HepG2 (cell line): ENCODE measurements around the gene CNNM2. TPM values are rescaled to one million over a fixed set of nuclear protein-coding genes. Genes with fewer than 3 reads are reported as not detected.
A peak's percentile ranks its signal among the peaks of the same experiment; 100 is the strongest.

Experiments used
- ARNT ChIP-seq: fragments of 450-650 bp; IDR thresholded peaks from 2 replicates; pipeline ENCODE4 v1.6.1; 2017
- CREB3 ChIP-seq: sonication (generic); formaldehyde crosslinking; IDR thresholded peaks from 2 replicates; pipeline ENCODE4 v1.5.0; 2020; ENCODE audit warnings: missing genetic modification reagents
- FOXJ3 ChIP-seq: sonication (generic); formaldehyde crosslinking; IDR thresholded peaks from 2 replicates; pipeline ENCODE4 v1.4.0; 2020; ENCODE audit warnings: missing genetic modification reagents, mild to moderate bottlenecking, borderline replicate concordance
- HMGA1 ChIP-seq: sonication (generic); formaldehyde crosslinking; conservative IDR thresholded peaks from 2 replicates; pipeline ENCODE4 v1.4.0; 2020; ENCODE audit warnings: missing genetic modification reagents
- HMGXB4 ChIP-seq, 2 experiments: sonication (generic) in 1 of 2; formaldehyde crosslinking in 1 of 2; IDR thresholded peaks; 2 replicates each; pipeline versions ENCODE4 v1.4.0 to v1.6.1; 2018 to 2020; ENCODE audit warnings: missing genetic modification reagents in 2 of 2, borderline replicate concordance in 1 of 2, low read depth in 1 of 2, mild to moderate bottlenecking in 1 of 2, missing biosample characterization in 1 of 2
- IKZF5 ChIP-seq: IDR thresholded peaks from 2 replicates; pipeline ENCODE4 v1.6.1; 2018; ENCODE audit warnings: missing genetic modification reagents, mild to moderate bottlenecking, missing compliant biosample characterization
- MEF2D ChIP-seq: sonication (generic); formaldehyde crosslinking; IDR thresholded peaks from 2 replicates; pipeline ENCODE4 v1.5.1; 2020; ENCODE audit warnings: mild to moderate bottlenecking, missing genetic modification reagents
- MIER2 ChIP-seq: IDR thresholded peaks from 2 replicates; pipeline ENCODE4 v1.6.1; 2016; ENCODE audit warnings: missing biosample characterization, missing genetic modification reagents
- SCMH1 ChIP-seq: sonication (generic); formaldehyde crosslinking; IDR thresholded peaks from 2 replicates; pipeline ENCODE4 v1.9.0; 2021; ENCODE audit warnings: missing genetic modification reagents, mild to moderate bottlenecking, borderline replicate concordance
- SP5 ChIP-seq: IDR thresholded peaks from 2 replicates; pipeline ENCODE4 v1.6.1; 2016; ENCODE audit warnings: low read depth, borderline replicate concordance
- TAF15 ChIP-seq: fragments of 200-400 bp; formaldehyde crosslinking; IDR thresholded peaks from one replicate; pipeline ENCODE4 v1.6.1; 2018; ENCODE audit warnings: mild to moderate bottlenecking, low read depth, low read length; ENCODE audit not compliant: poor library complexity, severe bottlenecking
- ZBTB1 ChIP-seq: sonication (generic); formaldehyde crosslinking; IDR thresholded peaks from 2 replicates; pipeline ENCODE4 v1.4.0; 2020; ENCODE audit warnings: missing genetic modification reagents, borderline replicate concordance
- ZNF317 ChIP-seq: sonication (generic); formaldehyde crosslinking; IDR thresholded peaks from 2 replicates; pipeline ENCODE4 v1.5.0; 2020; ENCODE audit warnings: mild to moderate bottlenecking, missing genetic modification reagents
- ZSCAN9 ChIP-seq: IDR thresholded peaks from 2 replicates; pipeline ENCODE4 v1.6.1; 2016; ENCODE audit warnings: borderline replicate concordance
- polyA plus RNA-seq, 8 experiments: library from polyadenylated mRNA; depleted of rRNA in 3 of 8; stranded (reverse) in 7 of 8; unstranded in 1 of 8; fragments of >200 nt; fragmentation: Illumina TruSeq in 4 of 8; extraction: Trizol in 4 of 8; gene quantifications; 2 replicates each; pipeline versions ENCODE4 v1.2.1 to v1.2.3, GENCODE V29; 2011 to 2016; ENCODE audit warnings: low read depth in 4 of 8, missing spikeins in 1 of 8, mixed read lengths in 1 of 8; ENCODE audit not compliant: insufficient read depth in 1 of 8
- total RNA-seq, 5 experiments: library from RNA; depleted of rRNA; stranded (reverse); fragments of >200 nt; fragmentation: Illumina TruSeq; extraction: Trizol; gene quantifications; 2 replicates each; pipeline ENCODE4 v1.2.3, GENCODE V29; 2016; ENCODE audit warnings: low read depth in 1 of 5
- TF ChIP-seq, protein P1 (sequence below): sonication (generic); formaldehyde crosslinking; IDR thresholded peaks from 2 replicates; pipeline ENCODE4 v1.4.0; 2020; ENCODE audit warnings: missing genetic modification reagents
- TF ChIP-seq, protein P2 (sequence below): sonication (generic); formaldehyde crosslinking; conservative IDR thresholded peaks from 2 replicates; pipeline ENCODE4 v1.8.0; 2022; ENCODE audit warnings: mild to moderate bottlenecking, moderate library complexity, missing genetic modification reagents

CNNM2 gene
- total and polyA plus RNA-seq, 2 of the 13 experiments (the other 11 are each of a cell fraction or from before 2014, with no cell fraction given): 7.1 to 9.0 TPM

DNA sequence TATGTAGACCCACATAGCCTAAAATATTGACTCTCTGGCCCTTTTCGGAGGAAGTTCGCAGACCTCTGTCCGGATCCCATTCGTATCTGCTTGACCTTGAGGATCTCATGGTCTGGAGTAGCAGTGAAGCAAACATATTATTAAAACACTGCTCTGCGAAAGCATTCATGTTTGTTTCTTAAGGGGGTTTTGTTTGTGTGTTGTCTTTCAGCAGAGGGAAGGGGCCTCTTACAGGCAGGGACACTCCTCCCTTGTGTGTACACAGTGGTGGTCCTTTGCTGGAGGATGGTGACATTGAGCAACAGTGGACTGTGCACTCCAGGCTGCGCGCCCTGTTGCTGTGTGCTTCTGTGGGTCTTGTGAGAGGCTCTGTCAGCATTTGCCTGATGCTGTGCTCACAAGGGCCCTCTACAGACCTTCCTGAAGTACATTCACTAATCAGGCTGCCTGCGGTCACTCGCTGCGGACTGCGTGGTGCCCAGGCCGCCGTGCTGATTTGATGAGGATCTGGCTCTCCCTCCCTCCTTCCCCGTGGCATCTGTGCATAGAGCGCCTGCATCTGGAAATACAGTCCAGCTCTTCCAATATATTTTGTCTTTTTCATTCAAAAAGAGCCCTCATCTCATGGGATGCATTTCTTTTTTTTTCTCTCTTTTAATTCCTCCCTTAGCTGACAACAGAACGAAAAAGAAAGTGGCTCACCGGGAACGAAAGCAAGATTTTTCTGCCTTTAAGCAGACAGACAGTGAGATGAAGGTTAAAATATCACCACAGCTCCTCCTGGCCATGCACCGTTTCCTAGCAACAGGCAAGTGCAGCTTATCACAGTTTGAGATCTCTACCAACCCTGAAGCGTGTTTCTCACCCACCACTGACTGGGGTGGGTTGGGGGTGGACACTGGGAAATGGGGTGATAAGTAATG is 135.8 kb downstream of the CNNM2 start (continued):
- TF ChIP-seq, protein P1, sequence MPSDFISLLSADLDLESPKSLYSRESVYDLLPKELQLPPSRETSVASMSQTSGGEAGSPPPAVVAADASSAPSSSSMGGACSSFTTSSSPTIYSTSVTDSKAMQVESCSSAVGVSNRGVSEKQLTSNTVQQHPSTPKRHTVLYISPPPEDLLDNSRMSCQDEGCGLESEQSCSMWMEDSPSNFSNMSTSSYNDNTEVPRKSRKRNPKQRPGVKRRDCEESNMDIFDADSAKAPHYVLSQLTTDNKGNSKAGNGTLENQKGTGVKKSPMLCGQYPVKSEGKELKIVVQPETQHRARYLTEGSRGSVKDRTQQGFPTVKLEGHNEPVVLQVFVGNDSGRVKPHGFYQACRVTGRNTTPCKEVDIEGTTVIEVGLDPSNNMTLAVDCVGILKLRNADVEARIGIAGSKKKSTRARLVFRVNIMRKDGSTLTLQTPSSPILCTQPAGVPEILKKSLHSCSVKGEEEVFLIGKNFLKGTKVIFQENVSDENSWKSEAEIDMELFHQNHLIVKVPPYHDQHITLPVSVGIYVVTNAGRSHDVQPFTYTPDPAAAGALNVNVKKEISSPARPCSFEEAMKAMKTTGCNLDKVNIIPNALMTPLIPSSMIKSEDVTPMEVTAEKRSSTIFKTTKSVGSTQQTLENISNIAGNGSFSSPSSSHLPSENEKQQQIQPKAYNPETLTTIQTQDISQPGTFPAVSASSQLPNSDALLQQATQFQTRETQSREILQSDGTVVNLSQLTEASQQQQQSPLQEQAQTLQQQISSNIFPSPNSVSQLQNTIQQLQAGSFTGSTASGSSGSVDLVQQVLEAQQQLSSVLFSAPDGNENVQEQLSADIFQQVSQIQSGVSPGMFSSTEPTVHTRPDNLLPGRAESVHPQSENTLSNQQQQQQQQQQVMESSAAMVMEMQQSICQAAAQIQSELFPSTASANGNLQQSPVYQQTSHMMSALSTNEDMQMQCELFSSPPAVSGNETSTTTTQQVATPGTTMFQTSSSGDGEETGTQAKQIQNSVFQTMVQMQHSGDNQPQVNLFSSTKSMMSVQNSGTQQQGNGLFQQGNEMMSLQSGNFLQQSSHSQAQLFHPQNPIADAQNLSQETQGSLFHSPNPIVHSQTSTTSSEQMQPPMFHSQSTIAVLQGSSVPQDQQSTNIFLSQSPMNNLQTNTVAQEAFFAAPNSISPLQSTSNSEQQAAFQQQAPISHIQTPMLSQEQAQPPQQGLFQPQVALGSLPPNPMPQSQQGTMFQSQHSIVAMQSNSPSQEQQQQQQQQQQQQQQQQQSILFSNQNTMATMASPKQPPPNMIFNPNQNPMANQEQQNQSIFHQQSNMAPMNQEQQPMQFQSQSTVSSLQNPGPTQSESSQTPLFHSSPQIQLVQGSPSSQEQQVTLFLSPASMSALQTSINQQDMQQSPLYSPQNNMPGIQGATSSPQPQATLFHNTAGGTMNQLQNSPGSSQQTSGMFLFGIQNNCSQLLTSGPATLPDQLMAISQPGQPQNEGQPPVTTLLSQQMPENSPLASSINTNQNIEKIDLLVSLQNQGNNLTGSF: no peak; the same call in 1 of the 2 replicates
- TF ChIP-seq MIER2 (CRISPR knock-in tag) (peak; percentile 87), SP5 (peak; percentile 95), ZBTB1 (CRISPR knock-in tag) (no peak), HMGA1 (no peak), FOXJ3 (CRISPR knock-in tag) (peak; percentile 95; the same call in 1 of the 2 replicates), TAF15 (no peak), ZSCAN9 (CRISPR knock-in tag) (peak; percentile 95; the same call in 1 of the 2 replicates), MEF2D (CRISPR knock-in tag) (peak; percentile 81), CREB3 (CRISPR knock-in tag) (peak; percentile 57; the same call in 1 of the 2 replicates), ARNT (no peak), HMGXB4 (CRISPR knock-in tag; IDR thresholded peaks at IDR 0.05; ENCODE audit: borderline replicate concordance in 1 of 2, low read depth in 1 of 2) (peak; percentile 87 to 95), ZNF317 (CRISPR knock-in tag) (no peak), IKZF5 (CRISPR knock-in tag) (peak; percentile 97), SCMH1 (no peak)
- TF ChIP-seq, protein P2, sequence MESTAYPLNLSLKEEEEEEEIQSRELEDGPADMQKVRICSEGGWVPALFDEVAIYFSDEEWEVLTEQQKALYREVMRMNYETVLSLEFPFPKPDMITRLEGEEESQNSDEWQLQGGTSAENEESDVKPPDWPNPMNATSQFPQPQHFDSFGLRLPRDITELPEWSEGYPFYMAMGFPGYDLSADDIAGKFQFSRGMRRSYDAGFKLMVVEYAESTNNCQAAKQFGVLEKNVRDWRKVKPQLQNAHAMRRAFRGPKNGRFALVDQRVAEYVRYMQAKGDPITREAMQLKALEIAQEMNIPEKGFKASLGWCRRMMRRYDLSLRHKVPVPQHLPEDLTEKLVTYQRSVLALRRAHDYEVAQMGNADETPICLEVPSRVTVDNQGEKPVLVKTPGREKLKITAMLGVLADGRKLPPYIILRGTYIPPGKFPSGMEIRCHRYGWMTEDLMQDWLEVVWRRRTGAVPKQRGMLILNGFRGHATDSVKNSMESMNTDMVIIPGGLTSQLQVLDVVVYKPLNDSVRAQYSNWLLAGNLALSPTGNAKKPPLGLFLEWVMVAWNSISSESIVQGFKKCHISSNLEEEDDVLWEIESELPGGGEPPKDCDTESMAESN (CRISPR knock-in tag): peak; percentile 99
